ENCODE results near the gene TP53BP2. TPM values are rescaled to one million over a fixed set of nuclear protein-coding genes. Genes with fewer than 3 reads are reported as not detected.

TP53BP2 gene
- total RNA-seq, 2 experiments from 2014 or later, result 21.1 to 21.7 TPM

GRCh38 chr1:223824287-223824686, 21.5 kb downstream of the TP53BP2 start:
- H3K79me2 ChIP-seq (ENCODE audit: insufficient read depth, low read depth, low read length), result peaks cover 28% of the 10 kb centered on the region; the same call in 1 of the 2 replicates
- 0 out of 2 replicates have a peak, but pooled peaks cover 14% of the 10 kb centered on the region for H4K20me1 ChIP-seq (ENCODE audit: insufficient read depth, low read length)
- peaks cover 8% of the 10 kb centered on the region for H3K36me3 ChIP-seq (ENCODE audit: insufficient read depth, low read length)
- ChIA-PET POLR2A (interaction anchor here (1.4 to 2.1 kb wide), 5 partner anchors 9 to 18 kb away, joined by 4 to 9 read pairs (median 5); no protein-coding TSS in a partner anchor), CTCF (ENCODE audit: unreplicated experiment) (interaction anchor here (1.1 kb wide), 1 partner anchor 18 kb away, joined by 4 read pairs; no protein-coding TSS in a partner anchor)
- H3K4me2 ChIP-seq (ENCODE audit: low read length), result no peak overlapping the region
- no peak overlapping the region for H3K4me3 ChIP-seq (ENCODE audit: low read depth, low read length, poor library complexity, severe bottlenecking)
- peaks cover 10% of the 10 kb centered on the region for H3K4me1 ChIP-seq (ENCODE audit: insufficient read depth, low read length, poor library complexity, severe bottlenecking)
- H3K9me3 ChIP-seq (ENCODE audit: low read length), result no peaks in the 10 kb centered on the region
- no peak overlapping the region for H3K27ac ChIP-seq (ENCODE audit: low read depth, low read length, poor library complexity, severe bottlenecking)
- no peak for TF ChIP-seq CTCF (conservative IDR thresholded peaks at IDR 0.05; ENCODE audit: low read length)
- TF ChIP-seq EZH2phosphoT487 (IDR thresholded peaks at IDR 0.05; ENCODE audit: borderline replicate concordance, low read depth, low read length), result no peak
- no peak for DNase-seq (ENCODE audit: low spot score)
- no TSS peak for BruUV-seq (replicated peaks)
- H2AFZ ChIP-seq (ENCODE audit: low read length), result no peak overlapping the region
- H3K9me2 ChIP-seq (ENCODE audit: insufficient read depth, low read length), result no peaks in the 10 kb centered on the region
- intact Hi-C loops (cut with micrococcal nuclease; ENCODE audit: unreplicated experiment), result no loop called here

GRCh38 chr1:223820971-223821370, 24.8 kb downstream of the TP53BP2 start:
- Histone ChIP-seq H3K36me3 (ENCODE audit: insufficient read depth, low read length) (peaks cover 15% of the 10 kb centered on the region), H3K4me1 (ENCODE audit: insufficient read depth, low read length, poor library complexity, severe bottlenecking) (peaks cover 10% of the 10 kb centered on the region), H3K4me2 (ENCODE audit: low read length) (no peak overlapping the region), H3K79me2 (ENCODE audit: insufficient read depth, low read depth, low read length) (peaks cover 9% of the 10 kb centered on the region; the same call in 1 of the 2 replicates), H4K20me1 (ENCODE audit: insufficient read depth, low read length) (0 out of 2 replicates have a peak, but pooled peaks cover 14% of the 10 kb centered on the region), H3K9me3 (ENCODE audit: low read length) (no peaks in the 10 kb centered on the region), H3K9me2 (ENCODE audit: insufficient read depth, low read length) (no peaks in the 10 kb centered on the region), H3K4me3 (ENCODE audit: low read depth, low read length, poor library complexity, severe bottlenecking) (no peak overlapping the region), H2AFZ (ENCODE audit: low read length) (no peak overlapping the region), H3K27ac (ENCODE audit: low read depth, low read length, poor library complexity, severe bottlenecking) (no peak overlapping the region)
- POLR2A ChIA-PET, result interaction anchor here (0.6 to 0.9 kb wide), 2 partner anchors 18 to 301 kb away, joined by 3 to 4 read pairs; no protein-coding TSS in a partner anchor
- BruUV-seq (replicated peaks), result no TSS peak
- DNase-seq (ENCODE audit: low spot score), result no peak
- intact Hi-C loops (cut with micrococcal nuclease; ENCODE audit: unreplicated experiment), result no loop called here
- TF ChIP-seq EZH2phosphoT487 (IDR thresholded peaks at IDR 0.05; ENCODE audit: borderline replicate concordance, low read depth, low read length) (no peak), CTCF (conservative IDR thresholded peaks at IDR 0.05; ENCODE audit: low read length) (no peak)
- CTCF ChIA-PET (ENCODE audit: unreplicated experiment), result interaction anchor here (1.0 kb wide), 1 partner anchor 677 kb away, joined by 3 read pairs; no protein-coding TSS in a partner anchor

- H3K9me2 ChIP-seq (ENCODE audit: insufficient read depth, low read length), result no peaks in the 10 kb centered on the region
- no peaks in the 10 kb centered on the region for H3K9me3 ChIP-seq (ENCODE audit: low read length)
- peaks cover 10% of the 10 kb centered on the region for H3K4me1 ChIP-seq (ENCODE audit: insufficient read depth, low read length, poor library complexity, severe bottlenecking)
- DNase-seq (ENCODE audit: low spot score), result no peak
- POLR2A ChIA-PET, result interaction anchor here (0.9 kb wide), 1 partner anchor 19 kb away, joined by 4 read pairs; no protein-coding TSS in a partner anchor
- no peak overlapping the region for H3K4me3 ChIP-seq (ENCODE audit: low read depth, low read length, poor library complexity, severe bottlenecking)
- TF ChIP-seq EZH2phosphoT487 (IDR thresholded peaks at IDR 0.05; ENCODE audit: borderline replicate concordance, low read depth, low read length), result no peak
- no peak for TF ChIP-seq CTCF (conservative IDR thresholded peaks at IDR 0.05; ENCODE audit: low read length)
- peaks cover 15% of the 10 kb centered on the region for H3K36me3 ChIP-seq (ENCODE audit: insufficient read depth, low read length)
- H4K20me1 ChIP-seq (ENCODE audit: insufficient read depth, low read length), result 0 out of 2 replicates have a peak, but pooled peaks cover 14% of the 10 kb centered on the region
- intact Hi-C loops (cut with micrococcal nuclease; ENCODE audit: unreplicated experiment), result no loop called here
- H2AFZ ChIP-seq (ENCODE audit: low read length), result no peak overlapping the region
- BruUV-seq (replicated peaks), result no TSS peak
- no peak overlapping the region for H3K27ac ChIP-seq (ENCODE audit: low read depth, low read length, poor library complexity, severe bottlenecking)
- H3K4me2 ChIP-seq (ENCODE audit: low read length), result no peak overlapping the region
- CTCF ChIA-PET (ENCODE audit: unreplicated experiment), result interaction anchor here (1.0 kb wide), 1 partner anchor 677 kb away, joined by 3 read pairs; no protein-coding TSS in a partner anchor
- peaks cover 9% of the 10 kb centered on the region; the same call in 1 of the 2 replicates for H3K79me2 ChIP-seq (ENCODE audit: insufficient read depth, low read depth, low read length)
These were observed 25.3 kb downstream of the TP53BP2 start for GRCh38 chr1:223820515-223820858.

All from OCI-LY7 (cell line).